Keratinocyte (primary cell): ENCODE results near the gene SYT11.

Source experiments
- CTCF ChIP-seq, 3 experiments: IDR thresholded peaks in 1 of 3; conservative IDR thresholded peaks in 1 of 3; optimal IDR thresholded peaks in 1 of 3; 2 replicates in 2 of 3; 3 replicates in 1 of 3; pipeline versions ENCODE3 to v1.5.1; 2011; ENCODE audit warnings: low read length in 3 of 3, mild to moderate bottlenecking in 3 of 3, moderate library complexity in 2 of 3, control low read depth in 1 of 3, inconsistent platforms in 1 of 3; ENCODE audit not compliant: insufficient read depth in 2 of 3; ENCODE audit errors: extremely low read depth in 1 of 3
- EZH2 ChIP-seq: IDR thresholded peaks from one replicate; pipeline ENCODE4 v1.6.1; 2012; ENCODE audit warnings: inconsistent platforms, mild to moderate bottlenecking, low read length, moderate library complexity

DNA sequence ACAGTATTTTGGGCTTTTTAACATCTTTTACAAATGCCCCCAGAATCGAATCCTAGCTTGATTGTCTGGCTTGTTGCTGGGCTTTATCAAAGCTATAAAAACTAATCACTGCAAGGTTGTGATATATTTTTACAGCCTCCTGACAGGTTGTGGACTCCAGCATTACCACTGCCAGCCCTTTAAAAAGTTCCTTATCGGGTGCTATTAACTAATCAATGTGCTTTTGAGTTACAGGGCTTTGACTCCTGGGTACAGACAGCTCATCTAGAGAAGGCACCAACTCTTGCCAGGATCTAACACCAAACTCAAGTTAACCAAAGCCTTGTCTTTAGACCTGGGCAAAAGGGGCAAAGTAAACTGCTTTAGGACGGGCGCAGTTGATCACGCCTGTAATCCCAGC, 19.0 kb upstream of the SYT11 start:
- TF ChIP-seq CTCF (optimal IDR thresholded peaks at IDR 0.05 in 1 of 3, IDR thresholded peaks at IDR 0.05 in 1 of 3, conservative IDR thresholded peaks at IDR 0.05 in 1 of 3; ENCODE audit: extremely low read depth in 1 of 3, insufficient read depth in 2 of 3, low read length in 3 of 3): no peak
- no peak for TF ChIP-seq EZH2
